NCI-H748 treated with DMSO at 0.1 percent for 48 hours (cell line): ENCODE data around the gene PHC2.

Experiments
- DNase-seq: peaks from one replicate; lab custom pipeline; 2025; lab: John Stamatoyannopoulos, UW

PHC2 gene

GRCh38 chr1:33330361-33330890 lies 100.5 kb downstream of the PHC2 start:
- DNase-seq: no peak

- DNase-seq: no peak
These were observed 101.1 kb downstream of the PHC2 start for GRCh38 chr1:33329600-33330305.

GRCh38 chr1:33328817-33329216 lies 102.1 kb downstream of the PHC2 start:
- DNase-seq: no peak

GRCh38 chr1:33327587-33328325 lies 103.1 kb downstream of the PHC2 start:
- DNase-seq: no peak

- no peak for DNase-seq
These were observed 104.1 kb downstream of the PHC2 start for GRCh38 chr1:33326785-33327184.

GRCh38 chr1:33324677-33325575 lies 106.0 kb downstream of the PHC2 start:
- DNase-seq: no peak

- DNase-seq: no peak
These were observed 107.0 kb downstream of the PHC2 start for GRCh38 chr1:33323663-33324477.

- DNase-seq: no peak
These were observed 107.9 kb downstream of the PHC2 start for GRCh38 chr1:33322870-33323585.

GRCh38 chr1:33322109-33322508 lies 108.8 kb downstream of the PHC2 start:
- no peak for DNase-seq

- no peak for DNase-seq
These were observed 109.7 kb downstream of the PHC2 start for GRCh38 chr1:33321178-33321577.

- DNase-seq: no peak
These were observed 110.2 kb downstream of the PHC2 start, which contains the start of gene A3GALT2 for GRCh38 chr1:33320619-33321165. TSS of gene A3GALT2 (minus strand) at chr1:33321098. CDS start at chr1:33321098, 0 bp downstream.

- DNase-seq: no peak
These were observed 110.8 kb downstream of the PHC2 start for GRCh38 chr1:33319949-33320618.

GRCh38 chr1:33319186-33319948 lies 111.5 kb downstream of the PHC2 start:
- DNase-seq: no peak

- no peak for DNase-seq
These were observed 112.9 kb downstream of the PHC2 start for GRCh38 chr1:33317946-33318345.

- DNase-seq: no peak
These were observed 113.5 kb downstream of the PHC2 start for GRCh38 chr1:33317354-33317753.

GRCh38 chr1:33316601-33317000 lies 114.3 kb downstream of the PHC2 start:
- no peak for DNase-seq

- DNase-seq: no peak
These were observed 116.5 kb downstream of the PHC2 start for GRCh38 chr1:33314416-33314815.

- no peak for DNase-seq
These were observed 118.5 kb downstream of the PHC2 start for GRCh38 chr1:33312413-33312749.
